Uterus (tissue), 4 donors: ENCODE data around the gene GALNT11. TPM values are rescaled to one million over a fixed set of nuclear protein-coding genes. Genes with fewer than 3 reads are reported as not detected.

Source experiments
- DNase-seq, 2 donors: peaks; one replicate each; pipeline ENCODE4 v3.0.0-alpha.2; 2019 to 2020
- H3K27ac ChIP-seq, 2 donors: fragments of 200-600 bp; sonication (generic); 1 replicate in 1 of 2; 2 replicates in 1 of 2; pipeline ENCODE4 v1.5.1; 2016 to 2018
- H3K27me3 ChIP-seq, 2 donors: fragments of 200-600 bp; sonication (generic); one replicate each; pipeline ENCODE4 v1.5.1; 2018 to 2019; ENCODE audit warnings: control low read depth in 1 of 2
- H3K36me3 ChIP-seq, 2 donors: fragments of 200-600 bp; sonication (generic); one replicate each; pipeline ENCODE4 v1.5.1; 2019; ENCODE audit warnings: control low read depth in 1 of 2
- H3K4me1 ChIP-seq, 2 donors: fragments of 200-600 bp; sonication (generic); one replicate each; pipeline ENCODE4 v1.5.1; 2018 to 2019; ENCODE audit warnings: control low read depth in 1 of 2
- H3K4me3 ChIP-seq, 2 donors: fragments of 200-600 bp; sonication (generic); 1 replicate in 1 of 2; 2 replicates in 1 of 2; pipeline ENCODE4 v1.5.1; 2018 to 2019; ENCODE audit warnings: mild to moderate bottlenecking in 1 of 2
- H3K9me3 ChIP-seq, 2 donors: fragments of 200-600 bp; sonication (generic); one replicate each; pipeline ENCODE4 v1.5.1; 2019; ENCODE audit warnings: control low read depth in 1 of 2
- CTCF ChIP-seq, 4 experiments: fragments of 200-600 bp in 2 of 4; fragments of 450-650 bp in 2 of 4; sonication (generic) in 2 of 4; IDR thresholded peaks; one replicate each; pipeline ENCODE4 v1.5.1; 2016 to 2019; ENCODE audit warnings: antibody characterized with exemption in 4 of 4, mild to moderate bottlenecking in 2 of 4, moderate library complexity in 1 of 4
- POLR2A ChIP-seq, 2 donors: fragments of 450-650 bp; IDR thresholded peaks; one replicate each; pipeline ENCODE4 v1.6.1; 2016; ENCODE audit warnings: antibody characterized with exemption in 2 of 2, mild to moderate bottlenecking in 1 of 2, moderate library complexity in 1 of 2
- intact Hi-C: fragments of 100-400 bp; cut with DNase I; formaldehyde crosslinking; loops from one replicate; pipeline ENCODE4 v1.15.1; 2023; ENCODE audit warnings: low total_unique reads
- total RNA-seq, 4 donors: library from RNA; depleted of rRNA in 3 of 4; stranded (reverse); fragments of >200 nt in 3 of 4; gene quantifications; one replicate each; pipeline versions ENCODE4 v1.1.0 to v1.2.4, GENCODE V29; 2014 to 2023
- donor health status: DM: yes; HTN: yes; CAD: no.

Gene GALNT11
- total RNA-seq, 4 donors from 2014 or later, result 30.3 to 91.9 (median 34.4) TPM

- DNase-seq, result no peak
- Histone ChIP-seq H3K4me1 (no peaks in the 10 kb centered on the region), H3K36me3 (no peaks in the 10 kb centered on the region), H3K4me3 (no peak overlapping the region), H3K27ac (no peak overlapping the region), H3K9me3 (peaks cover 0 to 8% of the 10 kb centered on the region in 2 donors), H3K27me3 (no peaks in the 10 kb centered on the region)
- TF ChIP-seq CTCF (IDR thresholded peaks at IDR 0.05) (no peak), POLR2A (IDR thresholded peaks at IDR 0.05) (no peak)
- intact Hi-C loops, result no loop called here
Measured at GRCh38 chr7:152089183-152089582, 63.7 kb downstream of the GALNT11 start.

- TF ChIP-seq CTCF (IDR thresholded peaks at IDR 0.05) (no peak), POLR2A (IDR thresholded peaks at IDR 0.05) (no peak)
- intact Hi-C loops, result no loop called here
- no peaks in the 10 kb centered on the region for H3K4me1 ChIP-seq
- H3K9me3 ChIP-seq, result peaks cover 0 to 8% of the 10 kb centered on the region in 2 donors
- H3K27ac ChIP-seq, result no peak overlapping the region
- H3K4me3 ChIP-seq, result no peak overlapping the region
- no peaks in the 10 kb centered on the region for H3K36me3 ChIP-seq
- H3K27me3 ChIP-seq, result no peaks in the 10 kb centered on the region
- no peak for DNase-seq
Measured at GRCh38 chr7:152090747-152091146, 65.3 kb downstream of the GALNT11 start.

GRCh38 chr7:152093717-152094116 lies 68.2 kb downstream of the GALNT11 start:
- no peak for TF ChIP-seq POLR2A (IDR thresholded peaks at IDR 0.05)
- TF ChIP-seq CTCF (IDR thresholded peaks at IDR 0.05), result no peak

GRCh38 chr7:152095771-152096170 lies 70.3 kb downstream of the GALNT11 start:
- Histone ChIP-seq H3K27me3 (no peaks in the 10 kb centered on the region), H3K36me3 (no peaks in the 10 kb centered on the region)
- intact Hi-C loops, result no loop called here

More at GRCh38 chr7:152093717-152094116, 68.2 kb downstream of the GALNT11 start:
- H3K4me3 ChIP-seq, result no peak overlapping the region
- H3K27me3 ChIP-seq, result no peaks in the 10 kb centered on the region
- DNase-seq, result no peak
- peaks cover 0 to 6% of the 10 kb centered on the region in 2 donors for H3K9me3 ChIP-seq
- H3K4me1 ChIP-seq, result no peaks in the 10 kb centered on the region
- no peak overlapping the region for H3K27ac ChIP-seq
- intact Hi-C loops, result no loop called here
- no peaks in the 10 kb centered on the region for H3K36me3 ChIP-seq

GRCh38 chr7:152097330-152097729 lies 71.9 kb downstream of the GALNT11 start:
- H3K27me3 ChIP-seq, result no peaks in the 10 kb centered on the region
- TF ChIP-seq CTCF (IDR thresholded peaks at IDR 0.05) (no peak), POLR2A (IDR thresholded peaks at IDR 0.05) (no peak)
- no peak overlapping the region for H3K27ac ChIP-seq
- intact Hi-C loops, result no loop called here
- H3K4me3 ChIP-seq, result no peak overlapping the region
- no peak for DNase-seq
- no peaks in the 10 kb centered on the region for H3K4me1 ChIP-seq
- no peaks in the 10 kb centered on the region for H3K36me3 ChIP-seq
- no peaks in the 10 kb centered on the region for H3K9me3 ChIP-seq

More at GRCh38 chr7:152095771-152096170, 70.3 kb downstream of the GALNT11 start:
- Histone ChIP-seq H3K27ac (no peak overlapping the region), H3K4me1 (no peaks in the 10 kb centered on the region), H3K9me3 (no peaks in the 10 kb centered on the region), H3K4me3 (no peak overlapping the region)
- TF ChIP-seq CTCF (IDR thresholded peaks at IDR 0.05) (no peak), POLR2A (IDR thresholded peaks at IDR 0.05) (no peak)
- DNase-seq, result no peak
